GM15510 (cell line): ENCODE data around the gene OR7G2.

ENCODE experiments used
- POLR2A ChIP-seq: IDR thresholded peaks from 3 replicates; pipeline ENCODE4 v1.6.1; 2011; ENCODE audit warnings: borderline replicate concordance; ENCODE audit not compliant: insufficient read length; ENCODE audit errors: extremely low read depth

Gene OR7G2

GRCh38 chr19:9054765-9055164, 52.5 kb downstream of the OR7G2 start:
- TF ChIP-seq POLR2A: no peak

GRCh38 chr19:9054207-9054606, 53.1 kb downstream of the OR7G2 start:
- TF ChIP-seq POLR2A: no peak

GRCh38 chr19:9052894-9053293, 54.4 kb downstream of the OR7G2 start:
- TF ChIP-seq POLR2A: no peak
